GM12891 (cell line): ENCODE data around the gene EHMT1.

Experiments used
- POLR2A ChIP-seq: IDR thresholded peaks from 2 replicates; pipeline ENCODE4 v1.6.1; 2011; ENCODE audit warnings: low read depth, low read length, control low read depth
- POLR2AphosphoS5 ChIP-seq: IDR thresholded peaks from 2 replicates; pipeline ENCODE4 v1.6.1; 2011; ENCODE audit warnings: low read depth, low read length, control low read depth

GRCh38 chr9:137793196-137793841 is 174.5 kb downstream of the EHMT1 start:
- TF ChIP-seq POLR2A (no peak), POLR2AphosphoS5 (no peak)
